ENCODE data around the gene CNTNAP2. TPM values are rescaled to one million over a fixed set of nuclear protein-coding genes. Genes with fewer than 3 reads are reported as not detected.

Gene CNTNAP2
- total RNA-seq, 4 donors from 2014 or later = 0.91 to 16.0 TPM; not detected in 2

- intact Hi-C loops (cut with DNase I; ENCODE audit: low total_unique reads) = no loop called here
- H3K4me1 ChIP-seq = no peaks in the 10 kb centered on the region
- no peak overlapping the region for H3K27ac ChIP-seq
- no peaks in the 10 kb centered on the region for H3K27me3 ChIP-seq
- H3K4me3 ChIP-seq = no peak overlapping the region
- DNase-seq = no peak
- TF ChIP-seq POLR2A (IDR thresholded peaks at IDR 0.05) = no peak
- TF ChIP-seq, protein P1, sequence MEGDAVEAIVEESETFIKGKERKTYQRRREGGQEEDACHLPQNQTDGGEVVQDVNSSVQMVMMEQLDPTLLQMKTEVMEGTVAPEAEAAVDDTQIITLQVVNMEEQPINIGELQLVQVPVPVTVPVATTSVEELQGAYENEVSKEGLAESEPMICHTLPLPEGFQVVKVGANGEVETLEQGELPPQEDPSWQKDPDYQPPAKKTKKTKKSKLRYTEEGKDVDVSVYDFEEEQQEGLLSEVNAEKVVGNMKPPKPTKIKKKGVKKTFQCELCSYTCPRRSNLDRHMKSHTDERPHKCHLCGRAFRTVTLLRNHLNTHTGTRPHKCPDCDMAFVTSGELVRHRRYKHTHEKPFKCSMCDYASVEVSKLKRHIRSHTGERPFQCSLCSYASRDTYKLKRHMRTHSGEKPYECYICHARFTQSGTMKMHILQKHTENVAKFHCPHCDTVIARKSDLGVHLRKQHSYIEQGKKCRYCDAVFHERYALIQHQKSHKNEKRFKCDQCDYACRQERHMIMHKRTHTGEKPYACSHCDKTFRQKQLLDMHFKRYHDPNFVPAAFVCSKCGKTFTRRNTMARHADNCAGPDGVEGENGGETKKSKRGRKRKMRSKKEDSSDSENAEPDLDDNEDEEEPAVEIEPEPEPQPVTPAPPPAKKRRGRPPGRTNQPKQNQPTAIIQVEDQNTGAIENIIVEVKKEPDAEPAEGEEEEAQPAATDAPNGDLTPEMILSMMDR (IDR thresholded peaks at IDR 0.05) = no peak
- no peaks in the 10 kb centered on the region for H3K36me3 ChIP-seq
- H3K9me3 ChIP-seq = no peaks in the 10 kb centered on the region
Measured at GRCh38 chr7:147069771-147070170, 953.2 kb downstream of the CNTNAP2 start.

- no peak overlapping the region for H3K4me3 ChIP-seq
- H3K27me3 ChIP-seq = no peaks in the 10 kb centered on the region
- H3K4me1 ChIP-seq = no peaks in the 10 kb centered on the region
- no peaks in the 10 kb centered on the region for H3K9me3 ChIP-seq
- H3K36me3 ChIP-seq = no peaks in the 10 kb centered on the region
- H3K27ac ChIP-seq = no peak overlapping the region
- TF ChIP-seq, protein P1 (IDR thresholded peaks at IDR 0.05) = no peak
- no peak for TF ChIP-seq POLR2A (IDR thresholded peaks at IDR 0.05)
- intact Hi-C loops (cut with DNase I; ENCODE audit: low total_unique reads) = no loop called here
- DNase-seq = no peak
Measured at GRCh38 chr7:147070886-147071285, 954.3 kb downstream of the CNTNAP2 start.

DNA sequence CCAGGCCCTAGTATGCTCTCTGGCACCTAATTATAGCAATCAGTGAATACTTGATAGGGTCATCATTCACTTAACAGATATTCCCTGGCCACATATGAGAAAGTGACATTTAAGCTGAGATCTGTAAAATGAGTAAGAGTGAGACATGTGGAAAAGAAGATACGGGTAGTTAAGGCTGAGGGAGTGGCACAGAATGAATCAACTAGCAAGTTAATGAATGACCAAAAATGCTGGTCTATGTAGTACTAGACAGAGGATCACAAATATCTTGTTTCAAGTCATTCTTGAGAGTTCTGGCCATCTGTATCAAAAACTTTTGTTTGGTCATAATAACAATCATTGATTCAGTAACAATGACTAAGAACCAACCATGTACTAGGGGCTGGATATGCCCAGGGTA is 954.9 kb downstream of the CNTNAP2 start:
- Histone ChIP-seq H3K27me3 (no peaks in the 10 kb centered on the region), H3K36me3 (no peaks in the 10 kb centered on the region), H3K27ac (no peak overlapping the region), H3K9me3 (no peaks in the 10 kb centered on the region), H3K4me3 (no peak overlapping the region), H3K4me1 (no peaks in the 10 kb centered on the region)
- DNase-seq = no peak
- TF ChIP-seq POLR2A (IDR thresholded peaks at IDR 0.05) = no peak
- TF ChIP-seq, protein P1 (IDR thresholded peaks at IDR 0.05) = no peak
- intact Hi-C loops (cut with DNase I; ENCODE audit: low total_unique reads) = no loop called here

DNA sequence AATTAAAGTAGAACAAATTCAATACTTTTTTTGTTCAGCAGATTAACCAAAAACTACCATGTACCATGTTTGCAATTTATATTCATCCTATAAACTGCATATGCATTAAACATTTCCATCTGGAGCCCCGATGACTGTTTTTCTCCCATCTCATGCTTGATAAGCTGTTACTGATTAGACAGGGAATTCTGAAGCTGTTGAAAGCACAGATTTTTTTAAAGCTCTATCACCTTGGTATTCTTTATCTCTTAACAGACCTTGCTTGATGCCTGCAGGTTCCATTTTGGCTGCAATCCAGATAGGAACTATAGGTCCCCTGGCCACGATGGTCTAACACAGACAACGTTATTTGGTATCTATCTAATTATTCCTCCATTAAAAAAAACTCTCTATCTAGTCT is 961.7 kb downstream of the CNTNAP2 start:
- H3K27ac ChIP-seq = no peak overlapping the region
- DNase-seq = no peak
- no peaks in the 10 kb centered on the region for H3K4me1 ChIP-seq
- no peak overlapping the region for H3K4me3 ChIP-seq
- intact Hi-C loops (cut with DNase I; ENCODE audit: low total_unique reads) = no loop called here
- no peaks in the 10 kb centered on the region for H3K36me3 ChIP-seq
- H3K9me3 ChIP-seq = no peaks in the 10 kb centered on the region
- H3K27me3 ChIP-seq = no peaks in the 10 kb centered on the region
- TF ChIP-seq, protein P1 (IDR thresholded peaks at IDR 0.05) = no peak
- no peak for TF ChIP-seq POLR2A (IDR thresholded peaks at IDR 0.05)

DNA sequence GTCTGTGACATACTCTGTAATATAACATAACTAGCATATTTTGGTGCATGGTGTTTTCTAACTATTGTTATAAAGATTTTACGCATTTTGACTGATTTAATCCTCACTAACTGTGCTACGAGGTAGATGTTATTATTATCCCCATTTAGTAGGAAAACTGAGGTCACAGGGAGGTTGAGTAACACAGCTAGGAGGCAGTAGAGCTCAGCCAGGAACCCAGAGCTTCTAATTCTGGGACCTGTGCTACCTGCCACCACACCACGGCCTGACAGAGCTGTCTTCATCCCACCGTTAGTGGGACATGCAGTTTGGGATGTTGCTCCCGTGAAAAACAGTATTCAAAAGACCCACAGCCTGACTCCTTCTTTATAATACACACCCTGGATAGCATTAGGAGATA is 962.5 kb downstream of the CNTNAP2 start:
- TF ChIP-seq, protein P1 (IDR thresholded peaks at IDR 0.05) = no peak
- no peak for TF ChIP-seq POLR2A (IDR thresholded peaks at IDR 0.05)
- DNase-seq = no peak
- Histone ChIP-seq H3K9me3 (no peaks in the 10 kb centered on the region), H3K36me3 (no peaks in the 10 kb centered on the region), H3K27ac (no peak overlapping the region), H3K4me1 (no peaks in the 10 kb centered on the region), H3K27me3 (no peaks in the 10 kb centered on the region), H3K4me3 (no peak overlapping the region)
- intact Hi-C loops (cut with DNase I; ENCODE audit: low total_unique reads) = no loop called here

Data from uterus (tissue), 4 donors.